Activated CD8-positive, alpha-beta T cell treated with anti-CD3 and anti-CD28 coated beads for 36 hours (primary cell): Measurements from ENCODE around the gene PLXND1. TPM values are rescaled to one million over a fixed set of nuclear protein-coding genes. Genes with fewer than 3 reads are reported as not detected.

Experiments used
- ATAC-seq: fragments of 200-7000 bp; cut with Tn5 transposase; one replicate; pipeline ENCODE4 v1.10.0; 2021; ENCODE audit warnings: mild to moderate bottlenecking, moderate library complexity
- CTCF ChIA-PET: fragments of 350-600 bp; sonication (Branson Sonifier 250); formaldehyde crosslinking; loops from one replicate; lab custom pipeline; 2021; ENCODE audit warnings: antibody characterized with exemption; lab: Charles Lee
- POLR2A ChIA-PET: fragments of 350-600 bp; sonication (Branson Sonifier 250); formaldehyde crosslinking; loops from one replicate; lab custom pipeline; 2021; ENCODE audit warnings: antibody characterized with exemption; lab: Charles Lee
- DNase-seq: peaks from one replicate; pipeline ENCODE4 v3.0.0-alpha.2; 2020
- H3K27ac Mint-ChIP-seq: one replicate; pipeline ENCODE4 v1.8.0; 2021; ENCODE audit warnings: mild to moderate bottlenecking, mixed read lengths
- H3K27me3 Mint-ChIP-seq: one replicate; pipeline ENCODE4 v1.8.0; 2021; ENCODE audit warnings: mixed read lengths
- H3K36me3 Mint-ChIP-seq: one replicate; pipeline ENCODE4 v1.8.0; 2021; ENCODE audit warnings: low read depth, mixed read lengths
- H3K4me1 Mint-ChIP-seq: one replicate; pipeline ENCODE4 v1.8.0; 2021; ENCODE audit warnings: low read depth, mixed read lengths
- H3K4me3 Mint-ChIP-seq: one replicate; pipeline ENCODE4 v1.8.0; 2021; ENCODE audit warnings: mild to moderate bottlenecking, moderate library complexity, mixed read lengths
- H3K9me3 Mint-ChIP-seq: one replicate; pipeline ENCODE4 v1.8.0; 2021; ENCODE audit warnings: mixed read lengths
- intact Hi-C: fragments of 100-400 bp; cut with micrococcal nuclease; formaldehyde crosslinking; loops from one replicate; pipeline ENCODE4 v1.10.0; 2022
- total RNA-seq, 2 experiments: library from RNA; stranded (reverse); gene quantifications; one replicate each; pipeline ENCODE4 v1.2.3, GENCODE V29; 2021
- TF ChIP-seq, protein P1 (sequence below): fragments of 200-600 bp; IDR thresholded peaks from one replicate; pipeline ENCODE4 v1.8.0; 2022; ENCODE audit warnings: antibody characterized with exemption, mild to moderate bottlenecking

PLXND1 gene
- total RNA-seq, 2 experiments from 2014 or later, result 10.7 to 12.5 TPM

DNA sequence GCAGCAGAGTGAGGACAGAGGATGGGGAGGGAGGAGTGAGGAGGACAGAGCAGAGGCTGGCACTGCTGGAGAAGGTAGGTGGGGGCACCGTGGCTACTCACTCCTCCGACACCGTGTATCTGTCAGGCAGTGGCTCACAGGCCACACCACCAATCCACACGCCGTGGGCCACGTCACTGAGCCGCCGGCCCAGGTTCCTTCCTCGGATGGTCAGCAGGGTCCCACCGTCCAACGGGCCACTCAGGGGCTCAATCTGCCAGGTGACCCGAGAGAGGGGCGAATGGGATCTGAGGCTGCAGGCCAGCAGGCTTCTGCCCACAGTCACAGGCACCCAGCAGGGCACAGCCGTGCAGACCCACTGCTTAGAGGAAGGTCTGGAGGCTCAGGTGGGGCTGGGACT lies 33.0 kb downstream of the PLXND1 start:
- Mint-ChIP-seq H3K4me1 (peaks cover 30% of the 10 kb centered on the region), H3K27ac (no peak overlapping the region), H3K4me3 (no peak overlapping the region), H3K36me3 (no peaks in the 10 kb centered on the region), H3K9me3 (no peaks in the 10 kb centered on the region), H3K27me3 (no peaks in the 10 kb centered on the region)
- no peak for ATAC-seq
- CTCF ChIA-PET, result no interaction called here
- intact Hi-C loops, result no loop called here
- DNase-seq, result no peak
- TF ChIP-seq, protein P1, sequence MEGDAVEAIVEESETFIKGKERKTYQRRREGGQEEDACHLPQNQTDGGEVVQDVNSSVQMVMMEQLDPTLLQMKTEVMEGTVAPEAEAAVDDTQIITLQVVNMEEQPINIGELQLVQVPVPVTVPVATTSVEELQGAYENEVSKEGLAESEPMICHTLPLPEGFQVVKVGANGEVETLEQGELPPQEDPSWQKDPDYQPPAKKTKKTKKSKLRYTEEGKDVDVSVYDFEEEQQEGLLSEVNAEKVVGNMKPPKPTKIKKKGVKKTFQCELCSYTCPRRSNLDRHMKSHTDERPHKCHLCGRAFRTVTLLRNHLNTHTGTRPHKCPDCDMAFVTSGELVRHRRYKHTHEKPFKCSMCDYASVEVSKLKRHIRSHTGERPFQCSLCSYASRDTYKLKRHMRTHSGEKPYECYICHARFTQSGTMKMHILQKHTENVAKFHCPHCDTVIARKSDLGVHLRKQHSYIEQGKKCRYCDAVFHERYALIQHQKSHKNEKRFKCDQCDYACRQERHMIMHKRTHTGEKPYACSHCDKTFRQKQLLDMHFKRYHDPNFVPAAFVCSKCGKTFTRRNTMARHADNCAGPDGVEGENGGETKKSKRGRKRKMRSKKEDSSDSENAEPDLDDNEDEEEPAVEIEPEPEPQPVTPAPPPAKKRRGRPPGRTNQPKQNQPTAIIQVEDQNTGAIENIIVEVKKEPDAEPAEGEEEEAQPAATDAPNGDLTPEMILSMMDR, result no peak
- POLR2A ChIA-PET, result no interaction called here

DNA sequence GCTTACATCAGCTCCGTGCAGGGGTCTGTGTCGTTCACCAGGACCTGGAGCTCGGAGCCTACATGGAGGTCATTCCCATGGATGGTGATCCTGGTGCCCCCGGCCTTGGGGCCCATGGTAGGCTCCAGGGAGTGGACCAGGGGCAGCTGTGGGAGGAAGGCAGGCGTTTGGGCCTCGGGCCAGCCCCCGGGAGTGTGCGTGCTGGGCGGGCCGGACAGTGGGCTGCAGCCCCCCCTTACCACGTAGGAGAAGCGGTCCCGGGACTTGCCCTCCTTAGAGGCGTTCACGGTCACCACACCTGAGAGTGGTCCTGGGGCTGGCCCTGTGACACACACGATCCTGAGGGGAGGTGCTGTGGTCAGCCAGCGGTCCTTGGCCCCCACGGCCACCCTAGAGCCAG lies 33.9 kb downstream of the PLXND1 start:
- TF ChIP-seq, protein P1, result no peak
- ChIA-PET POLR2A (no interaction called here), CTCF (no interaction called here)
- H3K4me3 Mint-ChIP-seq, result no peak overlapping the region
- H3K27ac Mint-ChIP-seq, result no peak overlapping the region
- H3K9me3 Mint-ChIP-seq, result no peaks in the 10 kb centered on the region
- intact Hi-C loops, result no loop called here
- ATAC-seq (no peak), DNase-seq (no peak)
- H3K4me1 Mint-ChIP-seq, result peaks cover 21% of the 10 kb centered on the region
- H3K36me3 Mint-ChIP-seq, result no peaks in the 10 kb centered on the region
- H3K27me3 Mint-ChIP-seq, result no peaks in the 10 kb centered on the region

DNA sequence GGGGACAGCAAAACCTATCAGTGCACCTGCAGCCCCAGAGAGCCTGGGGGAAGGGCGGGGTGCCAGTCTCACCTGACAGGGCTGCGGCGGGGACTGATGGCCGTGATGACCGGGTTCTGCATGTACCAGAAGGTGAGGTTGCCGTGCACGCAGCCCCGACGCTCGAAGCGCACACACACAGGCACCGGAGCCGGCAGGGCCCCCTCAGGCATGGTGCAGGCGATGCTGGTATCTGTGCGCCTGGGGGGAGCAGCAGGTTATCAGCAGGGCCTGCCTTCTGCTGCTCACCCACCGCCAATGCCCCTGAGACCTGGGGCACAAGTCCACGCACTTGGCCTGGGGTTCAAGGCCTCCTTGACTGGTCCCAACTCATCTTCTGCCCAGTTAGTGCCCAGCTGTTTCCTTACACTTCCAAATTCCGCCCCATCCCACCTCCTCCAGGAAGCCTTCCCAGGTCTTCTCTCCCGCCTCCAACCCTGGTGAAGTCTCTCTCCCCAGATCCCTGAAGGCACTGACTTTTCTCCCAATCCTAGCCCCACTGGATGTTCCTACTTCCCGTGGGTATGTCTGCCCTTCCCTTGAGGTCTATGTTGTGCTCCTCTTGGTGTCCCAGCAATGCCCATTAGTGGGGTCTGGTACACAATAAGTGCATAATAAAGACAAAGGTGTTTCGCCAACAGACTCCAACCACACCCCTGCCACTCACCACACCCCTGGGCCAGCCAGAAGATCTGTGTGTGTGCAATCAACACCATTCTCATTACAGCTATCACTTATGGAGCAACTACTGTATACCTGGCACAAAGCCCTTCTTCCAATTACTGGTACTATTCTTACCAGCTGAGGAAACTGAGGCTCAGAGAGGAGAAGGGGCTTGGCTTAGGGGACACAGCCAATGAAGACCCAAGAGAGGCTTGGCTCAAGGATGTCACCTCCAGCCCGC lies 34.6 kb downstream of the PLXND1 start:
- Mint-ChIP-seq H3K4me3 (no peak overlapping the region), H3K9me3 (no peaks in the 10 kb centered on the region), H3K4me1 (peaks cover 15% of the 10 kb centered on the region), H3K27me3 (no peaks in the 10 kb centered on the region), H3K27ac (no peak overlapping the region), H3K36me3 (no peaks in the 10 kb centered on the region)
- DNase-seq (no peak), ATAC-seq (no peak)
- ChIA-PET CTCF (no interaction called here), POLR2A (no interaction called here)
- intact Hi-C loops, result no loop called here
- TF ChIP-seq, protein P1, result no peak

DNA sequence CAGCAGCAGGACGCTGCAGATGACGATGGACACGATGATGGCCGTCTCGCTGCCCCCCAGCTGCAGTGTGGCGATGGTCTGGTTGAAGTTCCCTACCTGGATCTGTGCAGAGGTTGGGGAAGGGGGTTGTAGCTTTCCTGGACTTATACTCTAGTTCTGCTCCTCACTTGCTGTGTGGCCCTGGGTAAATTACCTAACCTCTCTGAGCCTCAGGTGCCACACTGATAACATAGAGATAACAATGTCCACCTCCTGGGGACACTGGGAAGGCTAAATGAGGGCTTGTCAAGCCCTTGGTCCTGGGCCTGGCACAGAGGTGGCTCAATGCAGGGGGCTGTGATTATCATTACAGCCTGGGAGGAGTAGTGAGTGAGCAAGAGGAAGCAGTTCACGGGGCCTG lies 36.6 kb downstream of the PLXND1 start:
- CTCF ChIA-PET, result no interaction called here
- H3K36me3 Mint-ChIP-seq, result no peaks in the 10 kb centered on the region
- no peak overlapping the region for H3K27ac Mint-ChIP-seq
- no peak overlapping the region for H3K4me3 Mint-ChIP-seq
- intact Hi-C loops, result no loop called here
- H3K27me3 Mint-ChIP-seq, result no peaks in the 10 kb centered on the region
- H3K9me3 Mint-ChIP-seq, result no peaks in the 10 kb centered on the region
- DNase-seq, result no peak
- no peak for ATAC-seq
- H3K4me1 Mint-ChIP-seq, result no peaks in the 10 kb centered on the region
- TF ChIP-seq, protein P1, result no peak
- POLR2A ChIA-PET, result no interaction called here

DNA sequence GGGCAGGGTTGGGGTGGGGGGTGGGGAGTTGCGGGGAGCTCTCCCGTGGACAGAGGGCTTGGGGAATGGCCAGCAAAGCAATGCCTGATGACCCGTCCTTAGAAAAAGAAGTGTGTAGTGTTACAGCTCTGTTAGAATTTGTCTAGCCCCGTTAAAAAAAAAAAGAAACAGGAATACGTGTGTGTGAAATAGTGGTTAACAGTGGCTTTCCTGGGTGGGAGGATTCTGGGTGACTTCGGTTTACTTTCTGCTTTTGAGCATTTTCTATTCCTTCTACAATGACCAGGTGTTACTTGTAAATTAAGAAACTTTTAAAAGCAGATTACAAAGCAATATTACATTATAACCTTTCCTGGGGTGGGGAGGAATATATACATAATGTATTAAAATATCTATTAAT lies 38.5 kb downstream of the PLXND1 start:
- Mint-ChIP-seq H3K4me3 (no peak overlapping the region), H3K27ac (no peak overlapping the region), H3K4me1 (no peaks in the 10 kb centered on the region), H3K9me3 (no peaks in the 10 kb centered on the region), H3K36me3 (no peaks in the 10 kb centered on the region), H3K27me3 (no peaks in the 10 kb centered on the region)
- ATAC-seq (no peak), DNase-seq (no peak)
- intact Hi-C loops, result no loop called here
- ChIA-PET CTCF (no interaction called here), POLR2A (no interaction called here)
- TF ChIP-seq, protein P1, result no peak
